HFFc6 (cell line): ENCODE data around the gene CLSTN3. TPM values are rescaled to one million over a fixed set of nuclear protein-coding genes. Genes with fewer than 3 reads are reported as not detected.

ENCODE experiments used
- DNase-seq: peaks from one replicate; pipeline ENCODE4 v3.0.0-alpha.2; 2018
- H3K27ac Mint-ChIP-seq: 2 replicates; pipeline ENCODE4 v1.8.0; 2020; ENCODE audit warnings: mild to moderate bottlenecking, mixed read lengths
- H3K27me3 Mint-ChIP-seq: 2 replicates; pipeline ENCODE4 v1.8.0; 2021; ENCODE audit warnings: mild to moderate bottlenecking, moderate library complexity, mixed read lengths; ENCODE audit not compliant: insufficient read depth
- H3K36me3 Mint-ChIP-seq: 2 replicates; pipeline ENCODE4 v1.8.0; 2021; ENCODE audit warnings: low read depth, mixed read lengths
- H3K4me1 Mint-ChIP-seq: 2 replicates; pipeline ENCODE4 v1.8.0; 2020; ENCODE audit warnings: low read depth, mixed read lengths
- H3K4me3 Mint-ChIP-seq: 2 replicates; pipeline ENCODE4 v1.8.0; 2020; ENCODE audit warnings: mild to moderate bottlenecking, moderate library complexity, mixed read lengths
- H3K9me3 Mint-ChIP-seq: 2 replicates; pipeline ENCODE4 v1.8.0; 2020; ENCODE audit warnings: mild to moderate bottlenecking, mixed read lengths
- total RNA-seq, 6 experiments: library from RNA; stranded (reverse); fragmentation: NEBNext Ultra II Directional; extraction: Animal tissue kit (Norgen Biotek cat#: 25700); gene quantifications; 2 replicates in 1 of 6; 3 replicates in 5 of 6; pipeline ENCODE4 v1.2.3, GENCODE V29; 2021
- TF ChIP-seq, protein P1 (sequence below): fragments of 200-600 bp; sonication (generic); IDR thresholded peaks from 2 replicates; pipeline ENCODE4 v1.5.0; 2021; ENCODE audit warnings: antibody characterized with exemption, mild to moderate bottlenecking

Gene CLSTN3
- total RNA-seq, 6 experiments from 2014 or later = 10.4 to 15.5 (median 13.7) TPM

DNA sequence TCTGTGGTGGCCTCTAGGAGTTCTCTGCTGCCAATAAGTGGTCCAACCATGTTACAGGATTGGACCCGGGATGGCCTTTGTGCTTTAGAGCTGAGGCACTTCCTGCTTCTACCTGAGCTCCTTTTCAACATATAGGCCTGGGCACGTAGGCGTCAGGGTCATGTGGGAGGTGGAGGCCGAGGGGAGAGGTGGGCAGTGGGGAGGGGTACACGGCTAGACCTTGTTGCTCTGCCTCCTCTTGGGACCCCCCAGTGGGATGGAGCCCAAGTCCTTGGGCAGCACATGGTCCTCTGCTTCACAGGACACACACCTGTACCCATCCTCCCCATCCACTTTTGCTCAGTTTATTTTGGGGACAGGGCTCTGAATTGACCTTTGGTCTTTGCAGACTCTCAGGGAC is 8.8 kb upstream of the CLSTN3 start:
- no peaks in the 10 kb centered on the region for H3K36me3 Mint-ChIP-seq
- H3K27ac Mint-ChIP-seq = no peak overlapping the region
- TF ChIP-seq, protein P1, sequence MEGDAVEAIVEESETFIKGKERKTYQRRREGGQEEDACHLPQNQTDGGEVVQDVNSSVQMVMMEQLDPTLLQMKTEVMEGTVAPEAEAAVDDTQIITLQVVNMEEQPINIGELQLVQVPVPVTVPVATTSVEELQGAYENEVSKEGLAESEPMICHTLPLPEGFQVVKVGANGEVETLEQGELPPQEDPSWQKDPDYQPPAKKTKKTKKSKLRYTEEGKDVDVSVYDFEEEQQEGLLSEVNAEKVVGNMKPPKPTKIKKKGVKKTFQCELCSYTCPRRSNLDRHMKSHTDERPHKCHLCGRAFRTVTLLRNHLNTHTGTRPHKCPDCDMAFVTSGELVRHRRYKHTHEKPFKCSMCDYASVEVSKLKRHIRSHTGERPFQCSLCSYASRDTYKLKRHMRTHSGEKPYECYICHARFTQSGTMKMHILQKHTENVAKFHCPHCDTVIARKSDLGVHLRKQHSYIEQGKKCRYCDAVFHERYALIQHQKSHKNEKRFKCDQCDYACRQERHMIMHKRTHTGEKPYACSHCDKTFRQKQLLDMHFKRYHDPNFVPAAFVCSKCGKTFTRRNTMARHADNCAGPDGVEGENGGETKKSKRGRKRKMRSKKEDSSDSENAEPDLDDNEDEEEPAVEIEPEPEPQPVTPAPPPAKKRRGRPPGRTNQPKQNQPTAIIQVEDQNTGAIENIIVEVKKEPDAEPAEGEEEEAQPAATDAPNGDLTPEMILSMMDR = no peak
- no peak for DNase-seq
- H3K27me3 Mint-ChIP-seq = peaks cover 1% of the 10 kb centered on the region
- H3K4me1 Mint-ChIP-seq = peaks cover 2% of the 10 kb centered on the region; the same call in 1 of the 2 replicates
- H3K4me3 Mint-ChIP-seq = no peak overlapping the region
- no peaks in the 10 kb centered on the region for H3K9me3 Mint-ChIP-seq

DNA sequence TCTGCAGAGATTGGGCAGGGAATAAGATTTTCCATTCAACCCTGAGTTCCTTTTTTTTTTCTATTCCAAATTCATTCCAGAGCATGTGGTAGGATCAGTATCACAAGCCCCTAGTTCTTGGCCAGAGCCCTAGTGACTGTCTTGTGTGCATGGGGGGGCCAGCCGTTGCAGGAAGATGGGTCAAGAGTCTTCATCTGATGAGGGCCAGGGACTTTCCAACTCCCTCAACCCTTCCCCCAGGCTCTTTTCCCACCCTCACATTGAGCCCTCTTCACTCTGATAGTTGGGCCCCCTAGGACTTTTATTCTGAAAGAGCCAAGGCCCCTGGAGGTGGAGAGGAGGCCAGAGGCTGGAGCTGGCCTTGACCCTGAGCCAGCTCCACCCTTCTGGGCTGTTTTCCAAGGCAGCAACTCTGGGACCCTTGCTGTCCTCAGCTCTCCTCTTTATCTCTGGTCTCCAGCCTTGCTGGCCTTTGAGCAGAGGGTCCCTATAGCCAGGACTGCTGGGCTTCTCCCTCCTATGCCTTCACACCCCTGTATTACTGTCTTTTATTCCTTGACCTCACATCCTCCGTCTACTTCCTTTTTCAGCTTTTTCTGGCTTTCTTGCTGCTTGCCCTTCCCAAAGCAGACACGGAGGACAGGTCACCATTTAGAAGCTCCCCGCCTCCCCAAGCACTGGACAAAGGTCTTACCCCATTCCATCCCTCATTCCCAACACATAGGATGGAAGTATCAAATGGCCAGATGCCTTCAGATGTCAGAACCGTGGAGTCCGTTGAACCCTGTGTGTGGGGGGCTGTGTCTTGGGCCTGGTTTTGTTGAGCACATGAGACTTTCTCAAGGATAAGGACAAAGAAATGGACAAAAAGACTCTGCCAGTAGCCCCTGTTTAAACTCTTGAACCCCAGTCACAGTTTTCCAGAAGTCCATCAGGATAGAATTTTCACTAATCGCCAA is 7.1 kb upstream of the CLSTN3 start:
- no peak overlapping the region for H3K27ac Mint-ChIP-seq
- no peaks in the 10 kb centered on the region for H3K4me1 Mint-ChIP-seq
- no peaks in the 10 kb centered on the region for H3K36me3 Mint-ChIP-seq
- TF ChIP-seq, protein P1 = no peak
- no peak for DNase-seq
- H3K4me3 Mint-ChIP-seq = no peak overlapping the region
- peaks cover 3% of the 10 kb centered on the region for H3K27me3 Mint-ChIP-seq
- no peaks in the 10 kb centered on the region for H3K9me3 Mint-ChIP-seq

DNA sequence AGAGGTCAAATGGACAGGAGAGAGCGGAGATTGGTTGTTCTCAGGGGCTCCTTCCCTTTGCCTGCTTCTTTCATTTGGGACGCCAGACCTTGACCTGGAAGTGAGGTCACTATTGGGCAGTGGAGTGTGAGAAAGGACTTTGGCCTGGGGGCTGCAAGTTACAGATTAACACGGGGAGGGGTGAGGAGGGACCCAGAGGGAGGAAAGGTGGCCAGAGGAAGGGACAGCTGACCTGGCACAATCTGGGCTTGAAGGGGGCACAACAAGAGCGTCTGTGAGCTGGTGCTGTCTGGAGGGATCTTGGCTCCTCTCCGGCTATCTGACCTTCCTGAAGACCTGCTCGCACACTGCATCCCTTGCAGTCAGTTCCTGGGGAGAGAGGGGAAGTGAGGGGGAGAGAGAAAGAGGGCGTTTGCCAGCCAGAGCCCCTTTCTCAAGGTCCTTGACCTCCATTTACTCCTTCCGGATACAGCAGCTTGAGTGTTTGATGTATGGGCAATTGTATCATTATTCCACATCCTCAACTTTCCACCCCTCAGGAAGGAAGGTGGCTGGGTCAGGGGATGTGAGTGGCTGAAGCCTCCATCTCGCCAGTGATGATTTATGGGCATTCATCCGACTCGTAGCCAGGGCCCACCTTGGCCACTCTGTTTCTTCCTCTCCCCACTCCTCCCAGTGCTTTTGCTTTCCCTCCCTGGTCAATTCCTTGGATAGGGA is 6.2 kb upstream of the CLSTN3 start:
- peaks cover 3% of the 10 kb centered on the region for H3K27me3 Mint-ChIP-seq
- H3K27ac Mint-ChIP-seq = no peak overlapping the region
- H3K9me3 Mint-ChIP-seq = no peaks in the 10 kb centered on the region
- H3K4me1 Mint-ChIP-seq = peaks cover 5% of the 10 kb centered on the region
- TF ChIP-seq, protein P1 = no peak
- H3K4me3 Mint-ChIP-seq = no peak overlapping the region
- H3K36me3 Mint-ChIP-seq = no peaks in the 10 kb centered on the region
- no peak for DNase-seq

DNA sequence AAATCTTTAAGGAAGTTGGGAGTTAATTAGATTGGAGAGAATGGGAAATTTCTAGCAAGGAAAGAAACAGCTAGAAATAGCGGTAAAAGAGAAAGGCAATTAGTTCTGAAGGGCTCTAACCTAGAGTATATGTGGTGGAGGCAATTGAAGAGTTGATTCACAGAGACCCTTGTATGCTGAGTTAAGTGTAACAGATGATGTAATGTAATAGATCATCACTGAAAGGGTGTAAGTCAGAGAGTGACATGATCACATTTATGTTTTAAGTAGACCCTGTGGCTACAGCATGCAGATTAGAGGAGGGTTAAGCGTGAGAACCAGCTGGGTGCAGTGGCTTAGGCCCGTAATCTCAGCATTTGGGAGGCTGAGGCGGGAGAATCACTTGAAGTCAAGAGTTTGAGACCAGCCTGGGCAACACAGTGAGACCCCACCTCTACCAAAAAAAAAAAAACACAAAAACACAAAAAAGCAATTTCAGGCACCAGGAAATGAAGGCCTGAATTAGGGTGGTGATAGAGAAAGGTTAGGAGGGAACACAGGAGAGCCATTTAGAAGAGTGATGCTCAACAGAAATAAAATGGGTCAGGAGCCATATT is 4.4 kb upstream of the CLSTN3 start:
- Mint-ChIP-seq H3K27ac (no peak overlapping the region), H3K27me3 (peaks cover 3% of the 10 kb centered on the region), H3K4me3 (no peak overlapping the region), H3K4me1 (peaks cover 12% of the 10 kb centered on the region), H3K36me3 (no peaks in the 10 kb centered on the region), H3K9me3 (no peaks in the 10 kb centered on the region)
- DNase-seq = no peak
- TF ChIP-seq, protein P1 = no peak

DNA sequence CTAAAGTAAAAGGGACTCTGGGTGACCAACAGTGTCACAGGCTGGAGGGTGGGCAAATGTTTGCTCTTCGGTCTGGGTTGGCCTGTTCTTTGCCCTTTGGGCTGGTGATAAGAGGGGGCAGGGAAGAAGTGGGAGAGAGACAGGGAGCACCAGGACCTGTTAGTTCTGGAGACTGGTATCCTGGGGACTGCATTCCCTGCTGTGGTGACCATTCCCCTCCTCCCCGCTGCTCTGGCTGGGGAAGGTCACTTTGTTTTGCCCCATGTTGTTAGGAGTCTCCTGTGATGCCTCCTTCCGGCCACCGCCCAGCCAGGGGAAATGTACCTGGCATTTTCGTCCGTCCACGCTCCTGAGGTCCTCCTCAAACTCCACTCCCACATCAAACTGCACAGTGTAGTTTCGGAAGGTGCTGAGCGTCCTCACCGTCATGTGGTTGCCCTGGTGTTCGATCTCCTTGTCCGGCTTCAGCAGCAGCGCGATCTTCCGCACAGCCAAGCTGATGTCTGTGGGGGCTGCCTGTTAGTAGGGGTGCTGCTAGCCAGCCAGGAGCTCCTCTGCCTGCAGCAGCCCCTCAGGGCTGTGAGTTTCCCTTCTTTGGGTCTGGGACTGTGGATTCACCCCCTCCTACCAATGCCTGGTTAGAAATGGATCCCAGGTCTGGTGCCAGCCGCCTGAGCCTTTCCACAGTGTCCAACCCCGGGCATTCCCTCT is 2.1 kb upstream of the CLSTN3 start:
- H3K27me3 Mint-ChIP-seq = peaks cover 3% of the 10 kb centered on the region
- DNase-seq = no peak
- TF ChIP-seq, protein P1 = no peak
- H3K27ac Mint-ChIP-seq = no peak overlapping the region
- peaks cover 17% of the 10 kb centered on the region for H3K4me1 Mint-ChIP-seq
- H3K4me3 Mint-ChIP-seq = peak overlapping the region; percentile 8; the same call in 1 of the 2 replicates
- no peaks in the 10 kb centered on the region for H3K9me3 Mint-ChIP-seq
- H3K36me3 Mint-ChIP-seq = no peaks in the 10 kb centered on the region
